Measurements from ENCODE around the gene IFNB1. TPM values are rescaled to one million over a fixed set of nuclear protein-coding genes. Genes with fewer than 3 reads are reported as not detected.

IFNB1 gene
- total and polyA plus RNA-seq, 12 donors = not detected

- H3K27me3 ChIP-seq = no peaks in the 10 kb centered on the region
- H3K27ac ChIP-seq = no peak overlapping the region
- H3K4me1 ChIP-seq (replicated peaks in 1 of 2) = no peaks in the 10 kb centered on the region
- no peaks in the 10 kb centered on the region for H3K36me3 ChIP-seq (replicated peaks in 1 of 2)
- H3K9me3 ChIP-seq (replicated peaks in 1 of 3) = no peaks in the 10 kb centered on the region
- DNase-seq = no peak
- WGBS, 4 donors = 35 to 56% (median 47%) methylated on average over 4 of the region's 4 CpGs
- TF ChIP-seq POLR2A (IDR thresholded peaks at IDR 0.05) = no peak
- no peak for TF ChIP-seq CTCF (IDR thresholded peaks at IDR 0.05)
- no peak overlapping the region for H3K4me3 ChIP-seq
- intact Hi-C loops (cut with DNase I) = no loop called here
These were observed 4.3 kb upstream of the IFNB1 start for GRCh38 chr9:21081999-21082398.

- no peak for DNase-seq
- intact Hi-C loops (cut with DNase I) = no loop called here
- Histone ChIP-seq H3K9me3 (replicated peaks in 1 of 3) (no peaks in the 10 kb centered on the region), H3K27me3 (no peaks in the 10 kb centered on the region), H3K27ac (no peak overlapping the region), H3K4me3 (no peak overlapping the region), H3K4me1 (replicated peaks in 1 of 2) (no peaks in the 10 kb centered on the region), H3K36me3 (replicated peaks in 1 of 2) (no peaks in the 10 kb centered on the region)
- TF ChIP-seq POLR2A (IDR thresholded peaks at IDR 0.05) = no peak
- TF ChIP-seq CTCF (IDR thresholded peaks at IDR 0.05) = no peak
- WGBS, 4 donors = 80 to 90% (median 85%) methylated on average over 2 of the region's 2 CpGs
These were observed 3.7 kb upstream of the IFNB1 start for GRCh38 chr9:21081451-21081850.

GRCh38 chr9:21080793-21081192 lies 3.1 kb upstream of the IFNB1 start:
- Histone ChIP-seq H3K4me1 (replicated peaks in 1 of 2) (no peaks in the 10 kb centered on the region), H3K27me3 (no peaks in the 10 kb centered on the region), H3K9me3 (replicated peaks in 1 of 3) (no peaks in the 10 kb centered on the region), H3K27ac (no peak overlapping the region), H3K4me3 (no peak overlapping the region), H3K36me3 (replicated peaks in 1 of 2) (no peaks in the 10 kb centered on the region)
- intact Hi-C loops (cut with DNase I) = no loop called here
- WGBS, 4 donors = 95 to 98% (median 97%) methylated on average over 1 of the region's 1 CpG
- no peak for TF ChIP-seq POLR2A (IDR thresholded peaks at IDR 0.05)
- TF ChIP-seq CTCF (IDR thresholded peaks at IDR 0.05) = no peak
- DNase-seq = no peak

- intact Hi-C loops (cut with DNase I) = no loop called here
- H3K27ac ChIP-seq = no peak overlapping the region
- no peaks in the 10 kb centered on the region for H3K9me3 ChIP-seq (replicated peaks in 1 of 3)
- no peak for TF ChIP-seq CTCF (IDR thresholded peaks at IDR 0.05)
- no peak for TF ChIP-seq POLR2A (IDR thresholded peaks at IDR 0.05)
- no peak overlapping the region for H3K4me3 ChIP-seq
- no peaks in the 10 kb centered on the region for H3K27me3 ChIP-seq
- DNase-seq = no peak
- H3K4me1 ChIP-seq (replicated peaks in 1 of 2) = no peaks in the 10 kb centered on the region
- no peaks in the 10 kb centered on the region for H3K36me3 ChIP-seq (replicated peaks in 1 of 2)
- 75 to 93% (median 81%) methylated on average over 1 of the region's 1 CpG for WGBS, 4 donors
These were observed 960 bp upstream of the IFNB1 start for GRCh38 chr9:21078702-21079101.

Data from adrenal gland (tissue), 12 donors.